Tibial nerve (tissue), 4 donors: ENCODE results near the gene GNA12. TPM values are rescaled to one million over a fixed set of nuclear protein-coding genes. Genes with fewer than 3 reads are reported as not detected.

Source experiments
- DNase-seq, 2 donors: peaks; one replicate each; pipeline ENCODE4 v3.0.0-alpha.2; 2019; ENCODE audit warnings: low spot score in 2 of 2
- H3K27ac ChIP-seq, 4 donors: fragments of 200-600 bp; sonication (generic) in 3 of 4; one replicate each; pipeline ENCODE4 v1.5.1; 2017 to 2019; ENCODE audit warnings: mild to moderate bottlenecking in 1 of 4
- H3K27me3 ChIP-seq, 2 donors: fragments of 200-600 bp; sonication (generic) in 1 of 2; one replicate each; pipeline versions ENCODE4 v1.5.1 to v1.6.0; 2017 to 2019
- H3K36me3 ChIP-seq, 3 donors: fragments of 200-600 bp; sonication (generic); one replicate each; pipeline ENCODE4 v1.5.1; 2018 to 2019
- H3K4me1 ChIP-seq, 4 donors: fragments of 200-600 bp; sonication (generic) in 3 of 4; one replicate each; pipeline ENCODE4 v1.5.1; 2017 to 2019
- H3K4me3 ChIP-seq, 4 donors: fragments of 200-600 bp; sonication (generic) in 3 of 4; one replicate each; pipeline ENCODE4 v1.5.1; 2017 to 2019; ENCODE audit warnings: mild to moderate bottlenecking in 1 of 4, moderate library complexity in 1 of 4
- H3K9me3 ChIP-seq, 4 donors: fragments of 200-600 bp; sonication (generic) in 3 of 4; one replicate each; pipeline ENCODE4 v1.5.1; 2017 to 2019
- EP300 ChIP-seq, 2 donors: sonication (generic); formaldehyde crosslinking; IDR thresholded peaks; one replicate each; pipeline ENCODE4 v1.6.1; 2017; ENCODE audit warnings: antibody characterized with exemption in 2 of 2, mild to moderate bottlenecking in 1 of 2
- POLR2A ChIP-seq, 2 donors: fragments of 450-650 bp; IDR thresholded peaks; one replicate each; pipeline ENCODE4 v1.6.1; 2017; ENCODE audit warnings: antibody characterized with exemption in 2 of 2, mild to moderate bottlenecking in 2 of 2, moderate library complexity in 2 of 2
- WGBS, 2 donors: methylation state at CpG; one replicate each; pipeline ENCODE4 v1.1.5; 2018; 5-methylcytosine and 5-hydroxymethylcytosine counted together
- total RNA-seq, 4 donors: library from RNA; depleted of rRNA; stranded (reverse); fragments of >200 nt; gene quantifications; one replicate each; pipeline ENCODE4 v1.1.0, GENCODE V29; 2016
- TF ChIP-seq, protein P1 (sequence below), 5 experiments: fragments of 200-600 bp in 3 of 5; fragments of 450-650 bp in 2 of 5; sonication (generic) in 3 of 5; IDR thresholded peaks; one replicate each; pipeline ENCODE4 v1.5.1; 2016 to 2019; ENCODE audit warnings: antibody characterized with exemption in 5 of 5, mild to moderate bottlenecking in 3 of 5, moderate library complexity in 2 of 5

The GNA12 gene
- total RNA-seq, 4 donors from 2014 or later, result 21.3 to 36.0 (median 29.4) TPM

DNA sequence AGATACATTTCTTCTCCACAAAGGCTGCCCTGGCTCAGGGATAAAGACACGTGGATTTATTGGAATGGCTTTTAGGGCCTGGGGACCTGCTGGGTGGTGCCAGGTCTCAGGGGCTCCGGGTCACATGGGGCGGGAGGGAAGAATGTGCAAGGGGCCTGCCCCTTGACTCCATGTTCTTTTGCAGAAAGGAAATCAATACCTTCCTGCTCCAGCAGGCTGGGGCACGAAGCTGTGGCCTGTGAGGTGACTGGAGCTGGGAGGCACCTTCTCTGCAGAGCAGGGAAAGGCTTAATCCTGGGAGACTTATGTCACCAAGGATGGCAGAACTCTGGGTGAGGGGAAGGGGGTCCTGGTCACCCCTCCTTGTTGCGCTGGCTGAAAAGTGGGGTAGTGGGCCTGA lies 42.3 kb upstream of the GNA12 start:
- H3K27ac ChIP-seq, result no peak overlapping the region
- no peaks in the 10 kb centered on the region for H3K4me1 ChIP-seq
- TF ChIP-seq, protein P1, sequence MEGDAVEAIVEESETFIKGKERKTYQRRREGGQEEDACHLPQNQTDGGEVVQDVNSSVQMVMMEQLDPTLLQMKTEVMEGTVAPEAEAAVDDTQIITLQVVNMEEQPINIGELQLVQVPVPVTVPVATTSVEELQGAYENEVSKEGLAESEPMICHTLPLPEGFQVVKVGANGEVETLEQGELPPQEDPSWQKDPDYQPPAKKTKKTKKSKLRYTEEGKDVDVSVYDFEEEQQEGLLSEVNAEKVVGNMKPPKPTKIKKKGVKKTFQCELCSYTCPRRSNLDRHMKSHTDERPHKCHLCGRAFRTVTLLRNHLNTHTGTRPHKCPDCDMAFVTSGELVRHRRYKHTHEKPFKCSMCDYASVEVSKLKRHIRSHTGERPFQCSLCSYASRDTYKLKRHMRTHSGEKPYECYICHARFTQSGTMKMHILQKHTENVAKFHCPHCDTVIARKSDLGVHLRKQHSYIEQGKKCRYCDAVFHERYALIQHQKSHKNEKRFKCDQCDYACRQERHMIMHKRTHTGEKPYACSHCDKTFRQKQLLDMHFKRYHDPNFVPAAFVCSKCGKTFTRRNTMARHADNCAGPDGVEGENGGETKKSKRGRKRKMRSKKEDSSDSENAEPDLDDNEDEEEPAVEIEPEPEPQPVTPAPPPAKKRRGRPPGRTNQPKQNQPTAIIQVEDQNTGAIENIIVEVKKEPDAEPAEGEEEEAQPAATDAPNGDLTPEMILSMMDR (IDR thresholded peaks at IDR 0.05), result no peak
- no peak for TF ChIP-seq POLR2A (IDR thresholded peaks at IDR 0.05)
- 49 to 69% methylated on average over 4 to 5 of the region's 5 CpGs for WGBS, 2 donors
- no peaks in the 10 kb centered on the region for H3K9me3 ChIP-seq
- DNase-seq, result no peak
- no peak overlapping the region for H3K4me3 ChIP-seq
- H3K36me3 ChIP-seq, result no peaks in the 10 kb centered on the region
- no peaks in the 10 kb centered on the region for H3K27me3 ChIP-seq

DNA sequence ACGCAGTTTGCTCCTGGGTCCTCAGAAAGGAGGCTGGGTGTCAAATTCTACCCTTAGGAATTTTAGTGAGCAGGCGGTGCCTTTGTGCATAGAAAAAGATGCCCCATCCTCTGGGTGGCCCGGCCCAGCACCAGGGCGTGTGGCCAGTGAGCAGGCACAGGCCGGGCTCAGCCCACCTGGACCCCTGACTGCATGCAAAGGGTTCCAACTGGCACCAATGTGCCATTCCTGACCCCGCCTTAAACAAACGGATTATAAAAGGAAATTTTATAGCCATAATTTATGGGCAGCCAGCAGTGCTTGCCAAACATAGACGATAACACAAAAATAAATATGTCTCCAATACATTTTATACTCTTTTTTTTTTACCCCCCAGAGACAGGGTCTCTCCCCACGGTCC lies 40.1 kb upstream of the GNA12 start:
- 54 to 59% methylated on average over 9 of the region's 9 CpGs for WGBS, 2 donors
- no peaks in the 10 kb centered on the region for H3K9me3 ChIP-seq
- H3K36me3 ChIP-seq, result no peaks in the 10 kb centered on the region
- H3K4me3 ChIP-seq, result no peak overlapping the region
- TF ChIP-seq, protein P1 (IDR thresholded peaks at IDR 0.05), result no peak
- TF ChIP-seq EP300 (IDR thresholded peaks at IDR 0.05), result no peak
- TF ChIP-seq POLR2A (IDR thresholded peaks at IDR 0.05), result no peak
- no peak overlapping the region for H3K27ac ChIP-seq
- H3K27me3 ChIP-seq, result no peaks in the 10 kb centered on the region
- peaks cover 0 to 4% (median 0%) of the 10 kb centered on the region in 4 donors for H3K4me1 ChIP-seq
- no peak for DNase-seq

DNA sequence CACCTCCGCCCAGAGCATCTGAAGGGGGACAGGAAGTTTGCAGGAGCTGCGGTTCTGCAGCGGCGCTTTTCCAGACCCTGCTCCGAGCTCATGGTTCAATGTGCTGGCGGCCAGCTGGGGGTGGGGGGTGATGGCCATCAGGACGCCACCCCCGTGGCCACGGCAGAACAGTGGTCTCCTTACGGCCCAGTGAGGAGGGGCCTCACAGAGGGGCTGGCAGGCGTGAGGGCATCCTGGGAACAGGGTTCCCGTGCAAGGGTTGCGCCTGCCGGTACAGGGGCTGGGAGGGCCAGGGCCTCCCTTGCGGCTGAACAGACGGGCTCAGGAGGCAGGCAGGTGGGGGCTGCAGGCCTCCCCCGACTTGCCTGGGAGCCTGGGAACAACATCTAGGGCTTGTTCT lies 39.0 kb upstream of the GNA12 start:
- 71 to 90% methylated on average over 7 to 14 of the region's 17 CpGs for WGBS, 2 donors

DNA sequence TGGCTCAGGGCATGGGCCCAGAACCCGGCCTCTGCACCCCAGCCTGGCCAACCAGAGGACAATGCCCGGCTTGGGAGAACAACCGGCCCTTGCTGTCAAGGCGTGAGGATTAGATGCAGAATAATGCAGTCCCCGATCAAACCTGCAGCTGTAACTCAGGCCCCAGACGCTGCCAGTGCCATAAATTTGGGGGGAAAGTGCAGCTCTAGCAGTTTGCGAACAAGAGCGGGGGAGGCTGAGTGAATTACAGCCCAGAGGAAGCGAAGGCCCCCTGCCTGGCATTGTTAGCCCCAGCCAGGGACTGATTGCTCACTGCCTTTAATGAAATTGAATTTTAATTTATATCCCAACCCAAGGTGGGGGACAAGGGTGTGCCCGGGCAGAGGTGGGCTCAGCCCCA lies 38.0 kb upstream of the GNA12 start:
- H3K27me3 ChIP-seq, result no peaks in the 10 kb centered on the region
- no peak overlapping the region for H3K4me3 ChIP-seq
- no peak overlapping the region for H3K27ac ChIP-seq
- H3K9me3 ChIP-seq, result no peaks in the 10 kb centered on the region
- no peaks in the 10 kb centered on the region for H3K36me3 ChIP-seq
- H3K4me1 ChIP-seq, result peaks cover 0 to 4% (median 0%) of the 10 kb centered on the region in 4 donors
- 45 to 53% methylated on average over 9 to 10 of the region's 10 CpGs for WGBS, 2 donors
- no peak for DNase-seq
- TF ChIP-seq, protein P1 (IDR thresholded peaks at IDR 0.05), result no peak
- TF ChIP-seq POLR2A (IDR thresholded peaks at IDR 0.05), result no peak
- TF ChIP-seq EP300 (IDR thresholded peaks at IDR 0.05), result no peak

More for the DNA sequence above, 39.0 kb upstream of the GNA12 start:
- Histone ChIP-seq H3K9me3 (no peaks in the 10 kb centered on the region), H3K27ac (no peak overlapping the region), H3K4me1 (peaks cover 0 to 4% (median 0%) of the 10 kb centered on the region in 4 donors), H3K27me3 (no peaks in the 10 kb centered on the region), H3K4me3 (no peak overlapping the region), H3K36me3 (no peaks in the 10 kb centered on the region)
- no peak for TF ChIP-seq POLR2A (IDR thresholded peaks at IDR 0.05)
- TF ChIP-seq, protein P1 (IDR thresholded peaks at IDR 0.05), result no peak
- TF ChIP-seq EP300 (IDR thresholded peaks at IDR 0.05), result no peak
- DNase-seq, result no peak

DNA sequence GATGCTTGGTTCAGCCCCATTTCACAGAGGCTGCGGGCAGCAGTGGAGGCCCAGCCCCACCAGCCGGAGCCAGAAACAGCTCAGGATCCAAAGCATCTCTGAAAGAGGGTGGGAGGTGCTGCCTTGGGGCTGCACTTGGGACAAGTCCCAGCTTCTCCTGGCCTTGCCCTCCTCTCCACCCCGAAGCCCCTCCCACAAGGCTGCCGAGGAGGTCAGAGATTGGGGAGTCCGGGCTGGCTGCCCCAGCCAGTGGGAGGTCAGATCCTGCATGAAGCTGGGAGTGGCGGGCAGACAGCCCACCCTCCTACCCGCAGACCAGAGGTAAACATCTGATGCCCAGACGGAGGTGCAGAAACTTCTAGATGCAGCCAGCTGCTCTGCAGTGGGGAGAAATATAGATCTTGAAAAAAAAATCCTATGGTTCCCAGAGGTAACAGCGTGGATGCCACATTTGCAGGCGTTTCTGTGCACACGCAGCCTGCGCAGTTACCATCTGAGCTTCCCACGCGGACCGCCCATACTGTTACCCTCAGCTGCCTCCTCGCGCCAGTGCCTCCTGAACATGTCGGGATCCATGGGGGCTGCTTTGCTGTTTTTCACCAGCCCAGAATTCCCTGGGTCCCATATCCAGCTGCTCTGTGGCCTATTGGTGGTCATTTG lies 36.9 kb upstream of the GNA12 start:
- 66% methylated on average over 17 to 18 of the region's 18 CpGs for WGBS, 2 donors
- Histone ChIP-seq H3K27ac (no peak overlapping the region), H3K9me3 (no peaks in the 10 kb centered on the region)

More for the DNA sequence above, 36.9 kb upstream of the GNA12 start:
- Histone ChIP-seq H3K27me3 (no peaks in the 10 kb centered on the region), H3K4me3 (no peak overlapping the region), H3K4me1 (peaks cover 0 to 4% (median 0%) of the 10 kb centered on the region in 4 donors), H3K36me3 (no peaks in the 10 kb centered on the region)
- no peak for DNase-seq
- TF ChIP-seq EP300 (IDR thresholded peaks at IDR 0.05), result no peak
- TF ChIP-seq, protein P1 (IDR thresholded peaks at IDR 0.05), result no peak
- TF ChIP-seq POLR2A (IDR thresholded peaks at IDR 0.05), result no peak
